PC-3 (cell line): ENCODE data around the gene PCSK1.

ENCODE experiments used
- CTCF ChIP-seq: fragments of 300-600 bp; sonication (generic); conservative IDR thresholded peaks from 2 replicates; pipeline ENCODE4 v1.5.1; 2017; ENCODE audit warnings: antibody characterized with exemption, low read depth, mild to moderate bottlenecking, low read length
- EZH2 ChIP-seq: fragments of 300-600 bp; sonication (generic); IDR thresholded peaks from one replicate; pipeline ENCODE4 v1.6.1; 2017; ENCODE audit warnings: antibody characterized with exemption, mild to moderate bottlenecking, low read length; ENCODE audit not compliant: unreplicated experiment

- TF ChIP-seq CTCF: no peak
- no peak for TF ChIP-seq EZH2
Measured at GRCh38 chr5:96385538-96385937, 47.5 kb downstream of the PCSK1 start.
